Lung (tissue), 12 donors: ENCODE results near the gene SWAP70. TPM values are rescaled to one million over a fixed set of nuclear protein-coding genes. Genes with fewer than 3 reads are reported as not detected.
A peak's percentile ranks its signal among the peaks of the same experiment; 100 is the strongest.

Experiments
- ATAC-seq: fragments of 200-7000 bp; cut with Tn5 transposase; one replicate; pipeline ENCODE4 v1.9.1; 2020; ENCODE audit warnings: moderate number of reproducible peaks; ENCODE audit not compliant: insufficient read depth, low FRiP score
- DNase-seq, 3 donors: peaks; one replicate each; pipeline ENCODE4 v3.0.0-alpha.2; 2013 to 2017
- H3K27ac ChIP-seq, 2 donors: one replicate each; pipeline ENCODE4 v1.5.1; 2013; ENCODE audit warnings: mild to moderate bottlenecking in 2 of 2, moderate library complexity in 2 of 2, control low read depth in 1 of 2, inconsistent platforms in 1 of 2, low read depth in 1 of 2, low read length in 1 of 2
- H3K27me3 ChIP-seq, 3 donors: one replicate each; pipeline ENCODE4 v1.5.1; 2013; ENCODE audit warnings: low read length in 2 of 3; ENCODE audit not compliant: control insufficient read depth in 3 of 3, insufficient read depth in 3 of 3
- H3K36me3 ChIP-seq, 4 donors: one replicate each; pipeline ENCODE4 v1.5.1; 2013; ENCODE audit warnings: low read length in 4 of 4, mild to moderate bottlenecking in 1 of 4, moderate library complexity in 1 of 4; ENCODE audit not compliant: control insufficient read depth in 4 of 4, insufficient read depth in 4 of 4
- H3K4me1 ChIP-seq, 5 donors: one replicate each; pipeline ENCODE4 v1.5.1; 2013; ENCODE audit warnings: low read length in 5 of 5, mild to moderate bottlenecking in 2 of 5, moderate library complexity in 1 of 5; ENCODE audit not compliant: control insufficient read depth in 5 of 5, insufficient read depth in 5 of 5
- H3K4me3 ChIP-seq: one replicate; pipeline ENCODE4 v1.5.1; 2013; ENCODE audit warnings: mild to moderate bottlenecking, control low read depth, moderate library complexity
- H3K9ac ChIP-seq, 2 donors: one replicate each; pipeline ENCODE4 v1.5.1; 2013; ENCODE audit warnings: low read length in 2 of 2, control low read depth in 1 of 2; ENCODE audit not compliant: insufficient read depth in 1 of 2
- H3K9me3 ChIP-seq, 4 donors: one replicate each; pipeline ENCODE4 v1.5.1; 2013; ENCODE audit warnings: low read length in 3 of 4, mild to moderate bottlenecking in 1 of 4, moderate library complexity in 1 of 4; ENCODE audit not compliant: control insufficient read depth in 4 of 4, insufficient read depth in 3 of 4
- WGBS, 2 donors: extraction: QIAGEN DNeasy Blood & Tissue Kit; methylation state at CpG; one replicate each; pipeline ENCODE4 v1.1.7; 2013; 5-methylcytosine and 5-hydroxymethylcytosine counted together
- polyA plus RNA-seq, 2 donors: library from polyadenylated mRNA; stranded (reverse); fragments of 200-250 nt; gene quantifications; one replicate each; pipeline ENCODE4 v1.2.1, GENCODE V29; 2013
- total RNA-seq, 2 donors: library from RNA; depleted of rRNA in 1 of 2; stranded (reverse); fragments of >200 nt in 1 of 2; gene quantifications; one replicate each; pipeline ENCODE4 v1.2.1, GENCODE V29; 2014 to 2021
- TF ChIP-seq, protein P1 (sequence below): IDR thresholded peaks from 2 replicates; pipeline ENCODE4 v1.5.1; 2012; ENCODE audit warnings: mild to moderate bottlenecking; ENCODE audit errors: control extremely low read depth, extremely low read depth
- donor health status: control.
- donor health status: control.
- donor health status: Bipolar disorder and iron deficiency.
- donor health status: healthy.
- donor health status: DM: yes; HTN: yes; CAD: no.

The SWAP70 gene
- total and polyA plus RNA-seq, 4 donors: 14.9 to 44.8 (median 35.9) TPM

DNA sequence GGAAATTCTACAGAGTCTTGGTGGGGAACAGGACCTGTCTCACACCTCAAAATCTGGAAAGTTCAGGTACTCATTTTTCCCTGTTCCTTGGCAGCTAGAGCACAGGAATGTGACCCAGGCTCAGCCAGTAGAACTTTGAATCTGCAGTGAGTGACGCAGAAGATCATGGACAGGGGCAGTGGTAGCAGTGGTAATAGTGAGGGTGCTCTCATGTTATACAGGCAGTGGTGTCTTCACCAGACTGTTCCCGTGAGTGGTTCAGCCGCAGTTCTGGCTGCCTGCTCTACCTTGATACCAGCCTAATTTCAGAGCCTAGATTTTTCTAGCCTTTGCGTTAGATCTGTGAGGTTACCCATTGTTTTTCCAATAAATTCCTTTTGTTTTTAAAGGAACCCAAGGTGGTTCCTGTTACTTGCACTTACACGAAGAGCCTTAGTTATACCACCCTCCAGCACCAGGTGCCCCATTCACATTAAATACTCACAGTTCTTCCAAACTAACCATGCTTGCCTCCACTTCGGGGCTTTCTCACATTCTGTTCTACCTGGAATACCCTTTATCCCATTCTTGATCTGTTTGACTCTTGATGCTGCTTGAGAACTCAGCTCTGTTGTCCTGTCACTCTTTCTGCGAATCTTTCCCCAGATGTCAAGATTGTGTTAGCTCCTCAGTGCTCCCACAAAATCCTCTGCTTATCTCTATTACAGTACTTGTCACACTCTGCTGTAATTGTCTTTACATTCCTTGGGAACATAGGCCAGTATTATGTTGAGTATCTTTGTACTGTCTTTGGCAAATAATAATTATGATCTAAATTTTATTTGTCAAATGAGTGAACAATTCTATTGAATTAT lies 47.8 kb downstream of the SWAP70 start:
- Histone ChIP-seq H3K4me1 (peaks cover 0 to 12% (median 0%) of the 10 kb centered on the region in 5 donors), H3K9ac (no peak overlapping the region), H3K4me3 (no peak overlapping the region), H3K9me3 (no peaks in the 10 kb centered on the region), H3K36me3 (peaks cover 1 to 8% (median 3%) of the 10 kb centered on the region in 4 donors), H3K27ac (no peak overlapping the region), H3K27me3 (no peaks in the 10 kb centered on the region)
- DNase-seq: no peak
- 78 to 79% methylated on average over 7 of the region's 7 CpGs for WGBS, 2 donors
- TF ChIP-seq, protein P1, sequence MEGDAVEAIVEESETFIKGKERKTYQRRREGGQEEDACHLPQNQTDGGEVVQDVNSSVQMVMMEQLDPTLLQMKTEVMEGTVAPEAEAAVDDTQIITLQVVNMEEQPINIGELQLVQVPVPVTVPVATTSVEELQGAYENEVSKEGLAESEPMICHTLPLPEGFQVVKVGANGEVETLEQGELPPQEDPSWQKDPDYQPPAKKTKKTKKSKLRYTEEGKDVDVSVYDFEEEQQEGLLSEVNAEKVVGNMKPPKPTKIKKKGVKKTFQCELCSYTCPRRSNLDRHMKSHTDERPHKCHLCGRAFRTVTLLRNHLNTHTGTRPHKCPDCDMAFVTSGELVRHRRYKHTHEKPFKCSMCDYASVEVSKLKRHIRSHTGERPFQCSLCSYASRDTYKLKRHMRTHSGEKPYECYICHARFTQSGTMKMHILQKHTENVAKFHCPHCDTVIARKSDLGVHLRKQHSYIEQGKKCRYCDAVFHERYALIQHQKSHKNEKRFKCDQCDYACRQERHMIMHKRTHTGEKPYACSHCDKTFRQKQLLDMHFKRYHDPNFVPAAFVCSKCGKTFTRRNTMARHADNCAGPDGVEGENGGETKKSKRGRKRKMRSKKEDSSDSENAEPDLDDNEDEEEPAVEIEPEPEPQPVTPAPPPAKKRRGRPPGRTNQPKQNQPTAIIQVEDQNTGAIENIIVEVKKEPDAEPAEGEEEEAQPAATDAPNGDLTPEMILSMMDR: no peak
- no peak for ATAC-seq

DNA sequence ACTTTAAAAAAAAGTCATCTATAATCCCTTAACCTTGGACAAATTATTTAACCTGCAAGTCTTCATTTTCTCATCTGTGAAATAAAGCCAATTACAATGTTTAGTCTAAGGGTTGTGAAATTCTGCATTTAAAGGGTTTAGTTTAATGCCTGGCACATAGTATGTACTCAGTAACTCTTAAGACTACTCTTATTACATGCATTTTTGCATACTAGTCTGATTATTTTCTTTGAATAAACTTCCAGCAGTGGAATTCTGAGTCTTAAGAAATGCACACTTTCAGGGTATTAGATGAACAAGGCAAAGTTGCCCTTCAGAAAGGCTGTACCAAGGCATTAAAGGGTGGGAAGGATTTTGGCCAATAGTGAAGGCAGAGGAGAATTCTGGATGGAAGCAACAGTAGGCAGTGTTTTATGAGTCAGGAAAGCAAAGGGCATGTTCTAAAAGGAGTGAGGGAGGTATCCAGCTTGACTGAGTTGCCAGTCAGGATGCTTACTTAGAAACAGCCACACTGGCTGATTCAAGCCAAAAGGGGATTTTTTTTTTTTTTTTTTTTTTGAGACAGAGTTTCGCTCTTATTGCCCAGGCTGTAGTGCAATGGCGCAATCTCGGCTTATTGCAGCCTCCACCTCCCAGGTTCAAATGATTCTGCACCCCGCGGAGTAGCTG lies 50.5 kb downstream of the SWAP70 start:
- TF ChIP-seq, protein P1: no peak
- ATAC-seq (no peak), DNase-seq (no peak)
- Histone ChIP-seq H3K4me1 (peaks cover 0 to 19% (median 0%) of the 10 kb centered on the region in 5 donors), H3K9me3 (no peaks in the 10 kb centered on the region), H3K27ac (no peak overlapping the region), H3K27me3 (no peaks in the 10 kb centered on the region), H3K4me3 (no peak overlapping the region), H3K36me3 (peaks cover 2 to 8% (median 3%) of the 10 kb centered on the region in 4 donors), H3K9ac (no peak overlapping the region)
- 72 to 78% methylated on average over 5 of the region's 5 CpGs for WGBS, 2 donors

DNA sequence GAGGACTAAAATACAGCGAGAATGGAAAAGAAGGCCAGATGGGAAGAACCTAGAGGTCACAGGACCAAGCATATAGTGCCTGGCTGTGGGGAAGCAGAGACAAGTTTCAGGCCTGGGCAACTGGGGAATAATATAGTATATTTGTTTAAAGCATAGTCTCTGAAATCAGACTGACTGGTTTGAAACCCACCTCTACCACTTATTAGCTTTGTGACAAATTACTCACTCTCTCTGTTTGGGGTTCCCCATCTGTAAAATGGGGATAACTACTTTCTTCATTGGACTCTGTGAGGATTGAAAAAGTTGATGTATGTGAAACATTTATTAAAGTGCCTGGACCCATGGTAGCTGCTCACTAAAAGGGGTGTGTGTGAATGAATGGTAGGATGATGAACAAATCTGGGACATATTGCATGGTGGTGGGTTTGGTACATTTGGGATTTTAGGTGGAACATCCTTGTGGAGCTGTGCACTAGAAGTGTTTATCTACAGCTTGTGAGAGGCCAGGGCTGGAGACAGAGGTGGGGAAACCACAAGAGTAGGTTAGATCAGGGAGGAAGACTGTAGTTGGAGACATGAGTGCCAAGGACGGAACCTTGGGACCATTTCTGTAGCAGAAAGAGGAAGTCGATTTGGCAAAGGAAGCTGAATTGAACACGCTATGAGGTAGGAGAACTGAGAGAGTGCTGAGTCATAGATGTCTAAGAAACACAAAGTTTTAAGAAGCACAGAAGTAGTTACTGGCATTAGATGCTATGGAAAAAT lies 52.6 kb downstream of the SWAP70 start:
- DNase-seq: peak in 2 of 3 donors; percentile 29 to 46
- Histone ChIP-seq H3K27me3 (no peaks in the 10 kb centered on the region), H3K9me3 (no peaks in the 10 kb centered on the region), H3K4me1 (peaks cover 0 to 26% (median 4%) of the 10 kb centered on the region in 5 donors), H3K27ac (peak overlapping the region; percentile 57 to 71), H3K36me3 (peaks cover 2 to 8% (median 3%) of the 10 kb centered on the region in 4 donors), H3K9ac (no peak overlapping the region), H3K4me3 (no peak overlapping the region)
- ATAC-seq: peak; percentile 40
- TF ChIP-seq, protein P1: no peak
- 20 to 42% methylated on average over 4 of the region's 4 CpGs for WGBS, 2 donors
